G401.6 (cell line): Measurements from ENCODE around the gene TENT4B.
"Not testable (repeated sequence)": the region's sequence is repeated elsewhere in the genome, so short reads cannot be mapped to it uniquely, and the experiment has no call there.

Experiments used
- FAIRE-seq: peaks from 2 replicates; lab custom pipeline; 2012; peaks lifted over from hg19 to GRCh38; lab: Jason Lieb, UNC

TENT4B gene

DNA sequence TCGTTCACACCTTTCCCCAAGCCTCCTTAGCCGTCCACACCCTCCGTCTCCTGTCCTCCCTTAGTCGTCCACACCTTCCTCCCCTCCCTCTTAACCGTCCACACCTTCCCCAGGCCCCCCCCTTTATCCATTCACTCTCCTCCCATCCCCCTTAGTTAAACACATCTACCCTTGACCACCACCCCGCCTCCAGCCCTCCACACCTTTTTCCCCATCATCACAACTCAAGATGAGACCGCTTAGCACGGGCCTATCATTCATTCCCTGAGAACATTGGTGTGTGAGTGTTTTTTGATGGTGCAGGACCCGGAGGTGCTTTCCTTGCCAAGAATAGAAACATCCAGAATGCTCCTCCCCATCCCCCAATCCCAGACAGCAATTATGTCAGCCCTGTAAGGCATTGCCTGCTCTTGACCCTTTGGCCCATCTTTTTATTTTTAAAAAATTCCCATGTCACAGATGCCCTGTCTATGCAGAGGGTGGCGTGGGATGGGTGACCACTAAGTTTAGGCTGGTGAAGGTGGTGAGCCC is 1.4 kb downstream of the TENT4B start:
- FAIRE-seq: no peak

DNA sequence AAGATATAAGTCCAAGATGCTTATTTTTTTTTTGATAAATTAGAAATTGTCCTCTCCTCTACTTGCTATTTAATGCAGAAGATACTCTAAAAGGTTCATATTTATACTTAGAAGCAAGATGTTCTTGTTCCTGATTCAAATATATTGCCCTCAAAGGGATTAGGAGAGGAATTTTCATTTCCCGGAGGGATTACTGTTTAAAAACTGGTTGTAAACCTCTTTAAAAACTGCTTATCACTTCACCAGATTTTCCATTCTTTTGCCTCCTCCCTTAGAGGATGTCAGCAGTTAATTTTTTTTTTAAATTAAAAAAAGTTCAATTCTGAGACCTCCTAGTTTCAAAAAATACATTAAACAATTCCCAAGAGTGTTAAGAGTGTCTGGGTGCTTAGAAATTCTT is 2.8 kb downstream of the TENT4B start:
- peak; percentile 46 for FAIRE-seq

DNA sequence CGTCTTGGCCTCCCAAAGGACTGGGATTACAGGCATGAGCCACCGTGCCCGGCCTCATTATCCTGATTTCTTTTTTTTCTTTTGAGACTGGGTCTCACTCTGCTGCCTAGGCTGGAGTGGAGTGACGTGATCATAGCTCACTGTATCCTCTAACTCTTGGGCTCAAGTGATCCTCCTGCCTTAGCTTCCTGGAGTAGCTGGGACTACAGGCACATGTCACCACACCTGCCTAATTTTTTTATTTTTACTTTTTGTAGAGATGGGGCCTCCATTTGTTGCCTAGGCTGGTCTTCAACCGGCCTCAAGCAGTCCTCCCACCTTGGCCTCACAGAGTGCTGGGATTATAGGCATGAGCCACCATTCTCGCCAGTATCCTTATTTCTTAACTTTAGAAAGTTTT is 3.5 kb downstream of the TENT4B start:
- FAIRE-seq: no peak

DNA sequence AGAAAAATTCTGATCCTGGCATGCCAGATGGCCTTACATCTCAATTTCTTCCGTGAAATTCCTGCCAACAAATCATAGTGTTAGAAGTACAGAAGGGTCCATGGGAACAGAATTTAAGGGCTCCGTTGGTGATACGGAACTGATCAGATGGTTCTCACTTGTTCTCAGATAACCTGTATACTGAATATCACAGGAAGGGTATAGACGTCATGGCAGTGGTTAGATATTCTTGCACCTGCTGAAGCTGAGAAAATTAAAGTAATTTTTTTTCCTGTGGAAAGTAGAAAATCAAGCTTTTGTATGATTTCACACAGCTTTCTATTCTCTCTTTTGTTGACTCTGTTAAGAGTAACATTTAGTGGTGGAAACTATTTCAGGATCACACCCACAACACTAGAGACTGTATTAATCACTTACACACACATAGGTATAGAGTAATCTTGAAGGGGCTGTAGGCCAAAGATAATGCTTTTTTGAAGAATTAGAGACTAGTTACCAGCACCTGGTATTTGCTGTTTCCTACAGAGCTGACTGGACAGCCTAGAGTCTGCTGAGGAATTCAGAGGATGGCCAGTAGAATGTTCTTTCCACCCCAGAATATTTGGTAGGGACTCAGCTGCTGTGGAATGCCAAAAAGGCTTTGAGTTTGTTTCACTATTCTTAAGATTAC is 7.5 kb downstream of the TENT4B start:
- no peak for FAIRE-seq

DNA sequence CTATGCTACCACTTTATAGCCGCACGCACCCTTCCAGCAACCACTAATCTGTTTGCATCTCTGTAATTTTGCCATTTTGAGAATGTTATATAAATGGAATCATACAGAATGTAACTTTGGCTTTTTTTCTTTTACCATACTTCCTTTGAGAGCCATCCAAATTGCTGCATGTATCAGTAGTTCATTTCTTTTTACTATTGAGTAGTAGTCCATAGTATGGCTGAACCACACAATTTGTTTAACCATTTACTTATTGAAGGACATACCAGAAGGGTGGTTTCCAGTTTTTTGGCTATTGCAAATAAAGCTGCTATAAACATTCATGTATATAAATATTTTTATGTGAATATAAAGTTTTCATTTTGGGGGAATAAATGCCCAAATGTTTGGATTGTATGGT is 8.8 kb downstream of the TENT4B start:
- no peak for FAIRE-seq

DNA sequence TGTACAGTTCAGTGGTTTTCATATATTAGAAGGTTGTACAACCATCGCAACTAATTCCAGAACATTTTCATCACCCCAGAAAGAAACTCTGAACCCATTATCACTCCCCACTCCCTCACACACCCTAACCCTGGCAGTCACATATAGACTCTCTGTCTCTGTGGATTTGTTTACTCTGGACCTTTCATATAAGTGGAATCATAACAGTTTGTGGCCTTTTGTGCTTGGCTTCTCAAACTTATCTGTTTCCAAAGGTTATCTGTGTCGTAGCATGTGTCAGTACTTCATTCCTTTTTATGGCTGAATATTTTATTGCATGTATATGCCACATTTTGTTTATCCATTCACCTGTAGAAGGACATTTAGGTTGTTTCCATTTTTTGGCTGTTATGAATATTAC is 12.4 kb downstream of the TENT4B start:
- FAIRE-seq: no peak

DNA sequence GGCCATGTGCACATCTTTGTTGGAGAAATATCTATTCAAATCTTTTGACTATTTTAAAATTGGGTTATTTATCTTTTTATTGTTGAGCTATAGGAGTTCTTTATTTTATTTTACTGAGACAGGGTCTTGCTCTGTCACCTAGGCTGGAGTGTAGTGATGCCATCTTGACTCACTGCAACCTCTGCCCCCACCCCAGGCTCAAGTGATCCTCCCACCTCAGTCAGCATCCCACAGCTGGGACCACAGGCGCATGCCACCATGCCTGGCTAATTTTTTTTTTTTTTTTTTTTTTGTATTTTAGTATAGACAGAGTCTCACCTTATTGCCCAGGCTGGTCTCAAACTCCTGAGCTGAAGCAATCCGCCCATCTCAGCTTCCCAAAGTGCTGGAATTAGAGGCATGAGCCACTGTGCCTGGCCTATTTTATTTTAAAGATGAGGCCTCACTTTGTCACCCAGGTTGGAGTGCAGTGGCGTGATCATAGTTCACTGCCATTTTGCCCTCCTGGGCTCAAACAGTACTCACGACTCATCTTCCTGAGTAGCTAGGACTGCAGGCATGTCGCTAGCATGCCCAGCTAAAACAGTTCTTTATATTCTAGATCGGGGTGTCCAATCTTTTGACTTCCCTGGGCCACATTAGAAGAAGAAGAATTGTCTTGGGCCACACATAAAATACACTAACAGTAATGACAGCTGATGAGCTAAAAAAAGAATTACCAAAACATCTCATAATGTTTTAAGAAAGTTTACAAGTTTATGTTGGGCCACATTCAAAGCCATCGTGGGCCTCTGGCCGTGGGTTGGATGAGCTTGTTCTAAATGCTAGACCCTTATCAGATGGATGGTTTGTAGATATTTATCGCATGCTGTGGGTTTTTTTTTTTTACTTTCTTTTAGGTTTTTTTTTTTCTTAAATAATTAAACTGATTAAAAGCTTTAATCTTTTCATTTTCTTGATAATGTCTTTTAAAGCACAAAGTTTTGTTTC is 13.7 kb downstream of the TENT4B start:
- FAIRE-seq: peak; percentile 15

DNA sequence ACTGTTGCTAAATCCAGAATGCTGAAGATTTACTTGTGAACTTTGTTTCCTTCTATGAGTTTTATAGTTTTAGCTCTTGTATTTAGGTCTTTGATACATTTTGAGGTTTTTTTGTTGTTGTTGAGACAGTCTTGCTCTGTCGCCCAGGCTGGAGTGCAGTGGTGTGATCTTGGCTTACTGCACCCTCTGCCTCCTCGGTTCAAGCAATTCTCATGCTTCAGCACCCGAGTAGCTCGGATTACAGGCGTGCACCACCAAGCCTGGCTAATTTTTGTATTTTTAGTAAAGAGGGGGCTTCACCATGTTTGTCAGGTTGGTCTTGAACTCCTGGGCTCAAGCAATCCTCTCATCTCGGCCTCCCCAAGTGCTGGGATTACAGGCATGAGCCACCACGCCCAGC is 14.4 kb downstream of the TENT4B start:
- FAIRE-seq: no peak

DNA sequence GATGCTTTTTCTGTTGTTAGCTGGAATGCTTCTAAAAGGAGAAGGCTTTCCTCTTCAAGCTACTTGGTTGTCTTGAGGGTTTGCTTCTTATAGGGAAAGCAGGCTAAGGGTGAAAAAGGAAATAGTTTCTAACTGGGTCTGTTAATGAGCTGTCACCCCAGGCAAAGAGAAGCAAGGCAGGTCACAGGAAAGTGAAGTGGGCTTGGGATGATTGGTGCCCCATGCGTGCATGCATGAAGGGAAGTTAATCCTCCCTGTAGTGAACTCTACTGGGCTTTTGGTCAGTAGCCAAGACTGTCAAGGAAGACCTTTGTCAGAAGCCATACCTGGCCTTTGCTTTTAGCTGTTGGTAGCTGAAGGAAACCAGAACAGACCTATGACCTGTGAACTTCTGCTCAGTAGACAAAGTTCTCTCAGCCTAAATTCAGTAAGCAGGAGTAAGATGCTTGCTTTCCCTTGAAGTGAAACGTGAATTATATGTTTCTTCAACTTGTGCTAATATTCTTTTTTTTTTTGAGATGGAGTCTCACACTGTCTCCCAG is 16.5 kb downstream of the TENT4B start:
- no peak for FAIRE-seq

DNA sequence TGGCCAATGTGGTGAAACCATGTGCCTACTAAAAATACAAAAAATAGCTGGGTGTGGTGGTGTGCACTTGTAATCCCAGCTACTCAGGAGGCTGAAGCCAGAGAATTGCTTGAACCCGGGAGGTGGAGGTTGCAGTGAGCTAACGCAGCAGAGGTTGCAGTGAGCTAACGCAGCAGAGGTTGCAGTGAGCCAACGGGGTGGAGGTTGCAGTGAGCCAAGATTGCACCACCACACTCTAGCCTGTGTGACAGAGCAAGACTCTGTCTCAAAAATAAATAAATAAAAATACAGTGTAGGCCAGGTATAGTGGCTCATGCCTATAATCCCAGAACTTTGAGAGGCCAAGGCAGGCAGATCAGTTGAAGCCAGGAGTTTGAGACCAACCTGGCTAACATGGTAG is 18.7 kb downstream of the TENT4B start:
- FAIRE-seq: not testable (repeated sequence)

DNA sequence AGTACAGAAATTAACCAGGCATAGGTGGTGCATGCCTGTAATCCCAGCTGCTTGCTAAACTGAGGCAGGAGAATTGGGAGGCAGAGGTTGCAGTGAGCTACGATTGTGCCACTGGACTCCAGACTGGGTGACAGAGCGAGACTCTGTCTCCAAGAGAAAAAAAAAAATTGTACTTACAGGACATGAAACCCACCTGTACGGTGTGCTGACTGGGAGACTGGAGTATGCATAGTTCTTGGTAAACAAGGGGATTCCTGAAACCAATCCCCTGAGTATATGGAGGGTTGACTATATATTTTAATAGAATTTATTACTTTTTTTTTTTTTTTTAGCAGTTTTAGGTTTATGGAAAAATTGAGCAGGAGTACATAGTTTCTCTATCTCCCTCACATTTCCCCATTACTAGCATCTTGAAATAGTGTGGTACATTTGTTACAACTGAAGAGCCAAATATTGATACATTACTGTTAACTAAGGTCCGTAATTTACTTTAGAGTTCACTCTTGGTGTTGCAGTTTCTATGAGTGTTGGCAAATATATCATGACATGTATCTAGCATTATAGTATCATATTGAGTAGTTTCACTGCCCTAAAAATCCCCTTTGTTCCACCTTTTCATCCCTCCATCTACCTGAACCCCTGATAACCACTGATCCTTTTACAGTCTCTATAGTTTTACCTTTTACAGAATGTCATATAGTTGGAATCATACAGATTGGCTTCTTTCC is 19.3 kb downstream of the TENT4B start:
- FAIRE-seq: no peak

DNA sequence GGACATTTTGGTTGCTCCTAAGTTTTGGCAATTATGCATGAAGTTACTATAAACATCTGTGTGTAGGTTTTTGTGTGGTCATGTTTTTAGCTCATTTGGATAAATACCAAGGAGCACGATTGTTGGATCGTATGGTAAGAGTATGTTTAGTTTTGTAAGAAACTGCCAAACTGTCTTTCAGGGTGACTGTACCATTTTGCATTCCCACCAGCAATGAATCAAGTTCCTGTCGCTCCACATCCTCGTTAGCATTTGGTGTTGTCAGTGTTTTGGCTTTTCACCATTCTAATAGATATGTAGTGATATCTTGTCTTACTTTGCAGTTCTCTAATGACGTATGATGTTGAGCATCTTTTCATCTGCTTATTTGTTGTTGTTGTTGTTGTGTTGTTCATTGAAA is 20.2 kb downstream of the TENT4B start:
- FAIRE-seq: no peak

DNA sequence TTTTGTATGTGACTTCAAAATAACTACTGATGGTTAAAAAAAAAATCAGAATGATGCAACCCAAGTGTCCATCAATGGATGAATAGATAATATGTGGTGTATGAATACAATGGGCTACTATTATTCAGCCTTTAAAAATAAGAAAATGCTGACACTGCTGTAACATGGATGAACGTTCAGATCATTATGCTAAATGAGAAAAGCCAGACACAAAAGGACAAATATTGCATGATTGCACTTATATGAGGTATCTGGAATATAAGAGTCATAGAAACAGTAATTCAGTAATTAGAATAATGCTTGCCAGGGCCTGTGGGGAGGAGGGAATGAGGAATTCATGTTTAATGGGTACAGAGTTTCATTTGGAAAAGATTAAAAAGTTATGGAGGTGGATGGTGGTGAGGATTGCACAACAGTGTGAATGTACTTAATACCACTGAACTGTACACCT is 25.4 kb downstream of the TENT4B start:
- FAIRE-seq: no peak

DNA sequence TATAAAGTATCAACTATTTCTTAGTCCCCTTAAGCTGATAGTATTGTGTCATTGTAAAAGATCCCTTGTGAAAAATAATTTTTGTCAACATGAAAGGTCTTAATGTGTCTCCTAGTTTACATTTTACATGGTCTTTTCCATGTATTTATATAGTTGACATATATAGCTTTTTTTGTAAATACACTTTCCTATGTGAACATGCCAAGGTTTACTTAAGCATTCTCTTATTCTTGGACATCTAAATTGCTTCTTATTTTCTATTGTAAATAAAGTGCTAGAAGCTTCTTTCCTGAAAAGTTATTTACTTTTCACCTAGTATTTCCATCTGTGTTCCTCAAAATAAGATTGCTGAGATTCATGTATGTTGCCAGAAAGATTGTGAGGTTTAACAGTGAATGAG is 29.3 kb downstream of the TENT4B start:
- peak; percentile 8 for FAIRE-seq

DNA sequence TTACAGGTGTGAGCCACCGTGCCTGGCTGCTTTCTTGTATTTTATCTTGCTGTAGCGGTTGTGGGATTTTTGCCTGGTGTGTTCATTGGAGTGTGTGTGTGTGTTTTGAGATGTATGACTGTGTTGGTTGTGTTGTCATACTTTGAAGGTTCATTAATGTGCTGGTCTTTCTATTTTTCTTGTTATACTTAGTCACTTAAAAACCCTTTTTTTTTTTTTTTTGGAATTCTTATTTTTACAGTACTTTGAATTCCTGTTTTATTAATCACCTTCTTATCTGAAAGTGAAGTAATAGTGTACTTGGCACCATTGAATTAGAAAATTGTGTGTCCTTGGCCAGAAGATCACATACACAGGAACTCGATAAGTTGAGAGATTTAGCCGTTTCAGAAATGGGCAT is 30.2 kb downstream of the TENT4B start:
- FAIRE-seq: no peak

DNA sequence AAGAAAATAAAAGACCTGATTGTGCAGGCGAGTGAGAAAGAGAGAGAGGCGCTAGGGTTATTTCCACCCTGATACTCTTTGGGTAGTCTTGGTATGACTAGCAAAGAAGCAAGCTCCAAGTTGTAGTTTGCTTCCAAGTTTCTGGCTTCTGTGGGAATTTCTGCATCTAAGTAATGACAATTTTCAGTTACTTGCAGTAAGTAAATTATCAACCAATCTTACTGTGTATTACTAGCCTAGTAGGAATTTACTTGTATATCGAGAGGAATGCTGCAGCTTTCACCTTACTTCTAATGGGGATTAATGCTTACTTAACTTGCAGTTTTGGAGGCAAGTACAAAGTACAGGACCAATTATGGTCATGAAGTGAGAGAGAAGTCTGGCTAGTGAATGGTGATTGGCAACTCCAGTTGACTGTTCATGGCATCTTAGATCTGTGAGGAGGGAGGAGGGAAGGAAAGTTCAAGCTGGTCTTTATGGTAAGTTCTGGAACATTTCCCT is 31.9 kb downstream of the TENT4B start:
- peak; percentile 54 for FAIRE-seq

DNA sequence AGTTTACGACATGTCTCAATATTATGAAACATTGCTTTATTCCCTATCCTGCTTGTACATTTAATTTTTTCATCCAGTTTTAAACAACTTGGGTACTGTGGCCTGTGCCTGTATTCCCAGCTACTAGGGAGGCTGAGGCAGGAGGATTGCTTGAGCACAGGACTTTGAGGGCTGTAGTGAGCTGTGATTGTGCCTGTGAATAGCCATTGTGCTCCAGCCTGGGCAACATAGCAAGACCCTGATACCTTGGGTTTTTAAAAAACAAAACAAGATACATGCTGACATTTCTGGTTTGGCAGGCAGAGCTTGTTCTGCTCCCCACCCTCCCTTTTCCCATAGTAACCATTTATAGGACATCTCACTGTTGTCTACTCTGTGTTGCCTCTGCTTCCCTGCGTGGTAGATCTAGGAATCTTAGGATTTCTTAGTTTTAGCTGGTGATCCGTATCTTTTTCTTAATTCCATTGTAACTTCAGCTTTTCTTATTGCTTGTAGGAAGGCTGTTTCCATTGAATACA is 35.6 kb downstream of the TENT4B start:
- no peak for FAIRE-seq

DNA sequence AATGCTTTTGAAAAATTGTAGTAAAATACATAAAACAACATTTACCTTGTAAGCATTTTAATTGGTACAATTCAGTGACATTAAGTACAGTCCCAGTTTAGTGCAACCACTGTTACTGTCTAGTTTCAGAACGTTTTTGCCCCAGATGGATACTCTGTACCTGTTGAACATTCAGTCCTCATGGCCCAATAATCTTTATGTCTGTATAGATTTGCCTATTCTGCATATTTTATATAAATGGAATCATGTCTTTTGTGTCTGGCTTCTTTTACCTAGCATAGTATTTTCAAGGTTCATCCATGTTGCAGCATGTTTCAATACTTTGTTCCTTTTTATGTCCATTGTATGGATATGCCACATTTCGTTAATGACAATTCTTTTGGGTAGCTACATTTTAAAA is 37.2 kb downstream of the TENT4B start:
- FAIRE-seq: no peak

DNA sequence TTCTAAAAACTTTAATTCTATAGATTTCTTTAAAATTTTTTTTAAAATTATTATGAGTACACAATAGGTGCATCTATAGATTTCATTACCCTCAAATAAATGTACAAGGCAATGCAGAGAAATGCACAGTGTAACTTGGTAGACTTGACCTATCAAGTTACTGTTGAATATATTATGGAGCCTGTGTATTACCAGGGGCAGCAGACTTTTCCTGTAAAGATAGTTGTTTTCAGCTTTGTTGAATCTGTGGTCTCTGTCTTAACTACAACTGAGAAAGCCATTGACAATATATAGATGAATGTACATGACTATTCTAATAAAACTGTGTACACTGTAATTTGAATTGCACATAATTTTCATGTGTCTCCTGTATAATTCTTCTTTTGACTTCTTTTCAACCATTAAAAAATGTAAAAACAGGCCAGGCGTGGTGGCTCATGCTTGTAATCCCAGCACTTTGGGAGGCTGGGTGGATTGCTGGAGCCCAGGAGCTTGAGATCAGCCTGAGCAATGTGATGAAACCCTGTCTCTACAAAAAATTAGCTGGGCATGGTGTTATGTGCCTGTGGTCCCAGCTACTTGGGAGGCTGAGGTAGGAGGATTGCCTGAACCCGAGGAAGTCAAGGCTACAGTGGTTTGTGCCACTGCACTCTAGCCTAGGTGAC is 39.4 kb downstream of the TENT4B start:
- FAIRE-seq: no peak

DNA sequence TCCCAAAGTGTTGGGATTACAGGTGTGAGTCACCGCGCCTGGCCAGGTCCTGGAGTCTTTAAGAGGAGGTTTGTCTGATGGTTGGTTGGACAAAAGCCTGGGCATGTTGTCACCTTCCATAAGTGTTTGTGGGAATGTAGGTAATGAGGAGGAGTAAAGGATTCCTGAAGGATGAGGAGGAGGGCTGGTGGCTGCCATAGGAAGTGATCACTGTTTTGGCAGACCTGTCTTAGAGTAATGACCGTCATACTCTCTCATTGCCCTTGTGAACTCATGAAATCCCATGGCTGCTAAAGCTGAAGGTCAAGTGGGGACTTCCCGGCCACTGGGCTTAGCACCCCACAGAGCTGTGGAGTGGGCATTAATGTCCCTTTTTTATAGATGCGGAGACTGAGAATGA is 40.5 kb downstream of the TENT4B start:
- FAIRE-seq: no peak

DNA sequence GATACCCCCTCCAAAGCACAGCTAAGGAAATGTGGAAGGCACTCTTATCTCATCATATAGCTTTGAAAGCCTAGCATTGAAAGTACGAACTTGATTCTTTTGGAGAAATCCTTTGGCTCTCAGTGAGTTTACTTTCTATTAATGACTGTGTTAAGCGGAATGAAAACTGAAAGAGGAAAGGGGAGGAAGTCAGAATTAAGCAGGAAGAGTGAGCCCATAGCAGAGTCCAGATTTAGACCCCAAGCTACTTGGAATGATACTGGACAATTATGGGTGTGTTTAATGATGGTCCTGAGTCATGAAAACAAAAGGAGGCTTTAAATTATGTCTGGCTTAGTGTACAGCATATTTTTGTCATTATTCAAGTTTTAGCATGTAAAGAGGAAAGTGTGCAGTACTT is 42.2 kb downstream of the TENT4B start:
- FAIRE-seq: no peak
